ENCODE measurements around the gene TMEM187.

TMEM187 gene

GRCh38 chrX:153960077-153960476 lies 12.5 kb upstream of the TMEM187 start:
- no peak for DNase-seq (ENCODE audit: extremely low read depth, low read depth)
- TF ChIP-seq, protein P1, sequence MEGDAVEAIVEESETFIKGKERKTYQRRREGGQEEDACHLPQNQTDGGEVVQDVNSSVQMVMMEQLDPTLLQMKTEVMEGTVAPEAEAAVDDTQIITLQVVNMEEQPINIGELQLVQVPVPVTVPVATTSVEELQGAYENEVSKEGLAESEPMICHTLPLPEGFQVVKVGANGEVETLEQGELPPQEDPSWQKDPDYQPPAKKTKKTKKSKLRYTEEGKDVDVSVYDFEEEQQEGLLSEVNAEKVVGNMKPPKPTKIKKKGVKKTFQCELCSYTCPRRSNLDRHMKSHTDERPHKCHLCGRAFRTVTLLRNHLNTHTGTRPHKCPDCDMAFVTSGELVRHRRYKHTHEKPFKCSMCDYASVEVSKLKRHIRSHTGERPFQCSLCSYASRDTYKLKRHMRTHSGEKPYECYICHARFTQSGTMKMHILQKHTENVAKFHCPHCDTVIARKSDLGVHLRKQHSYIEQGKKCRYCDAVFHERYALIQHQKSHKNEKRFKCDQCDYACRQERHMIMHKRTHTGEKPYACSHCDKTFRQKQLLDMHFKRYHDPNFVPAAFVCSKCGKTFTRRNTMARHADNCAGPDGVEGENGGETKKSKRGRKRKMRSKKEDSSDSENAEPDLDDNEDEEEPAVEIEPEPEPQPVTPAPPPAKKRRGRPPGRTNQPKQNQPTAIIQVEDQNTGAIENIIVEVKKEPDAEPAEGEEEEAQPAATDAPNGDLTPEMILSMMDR (IDR thresholded peaks at IDR 0.05; ENCODE audit: low read depth, low read length, missing control alignments), result no peak
- H3K4me3 ChIP-seq (replicated peaks; ENCODE audit: low read depth, low read length), result no peak overlapping the region

DNA sequence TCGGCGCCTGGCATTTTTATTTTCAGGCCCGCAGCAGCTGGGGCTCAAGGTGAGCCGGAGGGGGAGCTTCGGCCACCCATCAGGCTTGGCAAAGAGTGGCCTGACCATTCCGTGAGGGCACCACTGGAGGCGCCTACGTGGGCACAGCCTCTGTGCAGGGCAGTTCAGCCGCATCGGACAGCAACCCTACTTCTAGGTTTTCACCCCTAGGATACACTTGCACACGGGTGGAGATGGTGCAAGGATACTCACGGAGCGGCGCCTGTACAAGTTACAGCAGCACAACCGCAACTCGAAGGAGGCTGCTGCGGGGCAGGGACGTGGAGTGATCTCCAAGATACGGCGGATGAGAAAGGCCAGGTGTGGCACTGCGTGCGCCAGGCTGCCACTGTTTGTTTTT lies 11.8 kb upstream of the TMEM187 start:
- no peak for DNase-seq (ENCODE audit: extremely low read depth, low read depth)
- TF ChIP-seq, protein P1 (IDR thresholded peaks at IDR 0.05; ENCODE audit: low read depth, low read length, missing control alignments), result no peak
- no peak overlapping the region for H3K4me3 ChIP-seq (replicated peaks; ENCODE audit: low read depth, low read length)

- DNase-seq (ENCODE audit: extremely low read depth, low read depth), result no peak
- H3K4me3 ChIP-seq (replicated peaks; ENCODE audit: low read depth, low read length), result no peak overlapping the region
- TF ChIP-seq, protein P1 (IDR thresholded peaks at IDR 0.05; ENCODE audit: low read depth, low read length, missing control alignments), result no peak
Observed at GRCh38 chrX:153961292-153961691, 11.3 kb upstream of the TMEM187 start.

- TF ChIP-seq, protein P1 (IDR thresholded peaks at IDR 0.05; ENCODE audit: low read depth, low read length, missing control alignments), result no peak
- no peak for DNase-seq (ENCODE audit: extremely low read depth, low read depth)
- H3K4me3 ChIP-seq (replicated peaks; ENCODE audit: low read depth, low read length), result no peak overlapping the region
Observed at GRCh38 chrX:153963546-153963945, 9.0 kb upstream of the TMEM187 start.

- TF ChIP-seq, protein P1 (IDR thresholded peaks at IDR 0.05; ENCODE audit: low read depth, low read length, missing control alignments), result no peak
- no peak overlapping the region for H3K4me3 ChIP-seq (replicated peaks; ENCODE audit: low read depth, low read length)
Observed at GRCh38 chrX:153964105-153964504, 8.4 kb upstream of the TMEM187 start.

GRCh38 chrX:153965406-153965805 lies 7.1 kb upstream of the TMEM187 start:
- no peak overlapping the region for H3K4me3 ChIP-seq (replicated peaks; ENCODE audit: low read depth, low read length)
- TF ChIP-seq, protein P1 (IDR thresholded peaks at IDR 0.05; ENCODE audit: low read depth, low read length, missing control alignments), result no peak
- DNase-seq (ENCODE audit: extremely low read depth, low read depth), result no peak

More at GRCh38 chrX:153964105-153964504, 8.4 kb upstream of the TMEM187 start:
- no peak for DNase-seq (ENCODE audit: extremely low read depth, low read depth)

DNA sequence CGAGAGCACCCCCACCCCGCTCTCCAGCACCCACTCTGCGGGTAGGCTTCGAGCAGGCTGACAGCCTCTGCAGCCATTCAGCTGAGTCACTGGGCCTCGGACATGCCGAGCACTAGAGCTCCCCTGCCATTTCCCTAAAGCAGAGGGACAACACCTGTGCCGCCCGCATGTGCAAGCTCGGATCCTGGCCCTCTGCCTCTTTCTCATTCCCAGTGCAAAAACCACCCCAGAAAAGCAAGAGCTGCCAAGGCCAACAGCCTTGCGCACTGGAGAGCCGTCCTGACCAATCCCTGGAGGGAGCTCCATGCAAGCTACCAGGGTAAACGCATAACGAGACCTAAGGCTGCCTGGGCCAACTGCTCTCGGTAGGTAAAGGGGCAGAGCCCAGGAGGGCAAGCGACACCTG lies 6.3 kb upstream of the TMEM187 start:
- no peak for DNase-seq (ENCODE audit: extremely low read depth, low read depth)
- no peak overlapping the region for H3K4me3 ChIP-seq (replicated peaks; ENCODE audit: low read depth, low read length)
- TF ChIP-seq, protein P1 (IDR thresholded peaks at IDR 0.05; ENCODE audit: low read depth, low read length, missing control alignments), result no peak

Measured in HFF-Myc (cell line).